H9 (cell line): ENCODE measurements around the gene CEMIP. TPM values are rescaled to one million over a fixed set of nuclear protein-coding genes. Genes with fewer than 3 reads are reported as not detected.

Experiments
- DNase-seq: peaks from one replicate; pipeline ENCODE4 v3.0.0-alpha.2; 2017
- H2AFZ ChIP-seq: one replicate; pipeline ENCODE4 v1.6.1; 2013; ENCODE audit warnings: mild to moderate bottlenecking, low read length, control low read depth, moderate library complexity
- H2AK5ac ChIP-seq: 2 replicates; pipeline ENCODE4 v1.6.1; 2013; ENCODE audit warnings: low read length, control low read depth, mixed read lengths; ENCODE audit not compliant: insufficient read length
- H2BK120ac ChIP-seq: one replicate; pipeline ENCODE4 v1.6.1; 2013; ENCODE audit warnings: low read depth, mild to moderate bottlenecking, low read length, control low read depth, inconsistent platforms; ENCODE audit not compliant: poor library complexity, severe bottlenecking
- H2BK12ac ChIP-seq: 2 replicates; pipeline ENCODE4 v1.6.1; 2013; ENCODE audit warnings: low read length, control low read depth, mixed read lengths, low read depth; ENCODE audit not compliant: insufficient read length
- H2BK15ac ChIP-seq: 2 replicates; pipeline ENCODE4 v1.6.1; 2013; ENCODE audit warnings: low read depth, low read length, control low read depth
- H2BK20ac ChIP-seq: one replicate; pipeline ENCODE4 v1.6.1; 2013; ENCODE audit warnings: low read depth, mild to moderate bottlenecking, low read length, control low read depth, inconsistent platforms; ENCODE audit not compliant: poor library complexity, severe bottlenecking
- H2BK5ac ChIP-seq: 2 replicates; pipeline ENCODE4 v1.6.1; 2013; ENCODE audit warnings: low read length, control low read depth, mixed read lengths; ENCODE audit not compliant: insufficient read length
- H3K14ac ChIP-seq: 2 replicates; pipeline ENCODE4 v1.6.1; 2013; ENCODE audit warnings: low read length, control low read depth; ENCODE audit not compliant: insufficient read depth
- H3K18ac ChIP-seq: 2 replicates; pipeline ENCODE4 v1.6.1; 2013; ENCODE audit warnings: low read depth, mild to moderate bottlenecking, mixed read lengths, low read length, control low read depth; ENCODE audit not compliant: insufficient read length
- H3K23ac ChIP-seq: 2 replicates; pipeline ENCODE4 v1.6.1; 2013; ENCODE audit warnings: low read length, control low read depth, mixed read lengths, low read depth; ENCODE audit not compliant: insufficient read length
- H3K23me2 ChIP-seq: 2 replicates; pipeline ENCODE4 v1.6.1; 2013; ENCODE audit warnings: low read depth, mild to moderate bottlenecking, mixed read lengths, low read length, control low read depth; ENCODE audit not compliant: insufficient read length, poor library complexity, severe bottlenecking
- H3K27ac ChIP-seq: 2 replicates; pipeline ENCODE4 v1.5.1; 2013; ENCODE audit warnings: low read length, control low read depth, mixed read lengths, low read depth; ENCODE audit not compliant: insufficient read length
- H3K27me3 ChIP-seq: 2 replicates; pipeline ENCODE4 v1.6.1; 2013; ENCODE audit warnings: low read length, control low read depth, inconsistent platforms; ENCODE audit not compliant: insufficient read depth
- H3K4ac ChIP-seq: 2 replicates; pipeline ENCODE4 v1.6.1; 2013; ENCODE audit warnings: low read depth, mild to moderate bottlenecking, control low read depth, inconsistent platforms, low read length, moderate library complexity
- H3K4me1 ChIP-seq: 2 replicates; pipeline ENCODE4 v1.6.1; 2013; ENCODE audit warnings: low read length, control low read depth, inconsistent platforms; ENCODE audit not compliant: insufficient read depth
- H3K4me2 ChIP-seq: 2 replicates; pipeline ENCODE4 v1.6.1; 2013; ENCODE audit warnings: low read length, control low read depth, mixed read lengths; ENCODE audit not compliant: insufficient read length, insufficient read depth
- H3K56ac ChIP-seq: 2 replicates; pipeline ENCODE4 v1.6.1; 2013; ENCODE audit warnings: low read depth, mild to moderate bottlenecking, mixed read lengths, low read length, control low read depth; ENCODE audit not compliant: insufficient read length
- H3K79me1 ChIP-seq: 2 replicates; pipeline ENCODE4 v1.6.1; 2013; ENCODE audit warnings: low read depth, mild to moderate bottlenecking, moderate library complexity, low read length, control low read depth, inconsistent platforms; ENCODE audit not compliant: insufficient read depth, poor library complexity, severe bottlenecking
- H3K79me2 ChIP-seq: 2 replicates; pipeline ENCODE4 v1.6.1; 2013; ENCODE audit warnings: low read length, control low read depth, inconsistent platforms; ENCODE audit not compliant: insufficient read depth
- H3K9ac ChIP-seq: 2 replicates; pipeline ENCODE4 v1.6.1; 2013; ENCODE audit warnings: low read length, control low read depth, mixed read lengths; ENCODE audit not compliant: insufficient read length; ENCODE audit errors: extremely low read depth
- H3K9me3 ChIP-seq: one replicate; pipeline ENCODE4 v1.6.1; 2013; ENCODE audit warnings: low read depth, low read length, inconsistent platforms; ENCODE audit not compliant: control insufficient read depth
- H3T11ph ChIP-seq: one replicate; pipeline ENCODE4 v1.6.1; 2013; ENCODE audit warnings: mild to moderate bottlenecking, low read length, control low read depth, inconsistent platforms
- H4K20me1 ChIP-seq: one replicate; pipeline ENCODE4 v1.6.1; 2013; ENCODE audit not compliant: control insufficient read depth, insufficient read length, insufficient read depth
- H4K5ac ChIP-seq: 2 replicates; pipeline ENCODE4 v1.6.1; 2013; ENCODE audit warnings: low read depth, mild to moderate bottlenecking, mixed read lengths, low read length, control low read depth; ENCODE audit not compliant: insufficient read length
- H4K8ac ChIP-seq: replicated peaks from 2 replicates; pipeline ENCODE4 v1.6.1; 2013; ENCODE audit warnings: low read length, control low read depth, mixed read lengths, low read depth; ENCODE audit not compliant: insufficient read length
- H4K91ac ChIP-seq: 2 replicates; pipeline ENCODE4 v1.6.1; 2013; ENCODE audit warnings: low read depth, mild to moderate bottlenecking, moderate library complexity, mixed read lengths, low read length, control low read depth; ENCODE audit not compliant: insufficient read length
- H3K27ac Mint-ChIP-seq, 3 experiments: 2 replicates in 2 of 3; 3 replicates in 1 of 3; pipeline ENCODE4 v1.8.0; 2020 to 2021; ENCODE audit warnings: mixed read lengths in 3 of 3, mild to moderate bottlenecking in 1 of 3, moderate library complexity in 1 of 3
- H3K27me3 Mint-ChIP-seq: 2 replicates; pipeline ENCODE4 v1.8.0; 2021; ENCODE audit warnings: low read depth, mild to moderate bottlenecking, moderate library complexity, mixed read lengths
- H3K36me3 Mint-ChIP-seq, 3 experiments: 2 replicates in 2 of 3; 3 replicates in 1 of 3; pipeline ENCODE4 v1.8.0; 2020 to 2021; ENCODE audit warnings: low read depth in 3 of 3, mixed read lengths in 3 of 3; ENCODE audit not compliant: insufficient read depth in 1 of 3
- H3K4me1 Mint-ChIP-seq, 2 experiments: 2 replicates each; pipeline ENCODE4 v1.8.0; 2020; ENCODE audit warnings: mixed read lengths in 2 of 2
- H3K4me3 Mint-ChIP-seq, 2 experiments: 2 replicates in 1 of 2; 3 replicates in 1 of 2; pipeline ENCODE4 v1.8.0; 2020 to 2021; ENCODE audit warnings: mild to moderate bottlenecking in 2 of 2, mixed read lengths in 2 of 2, moderate library complexity in 1 of 2
- H3K9me3 Mint-ChIP-seq, 2 experiments: 2 replicates in 1 of 2; 3 replicates in 1 of 2; pipeline ENCODE4 v1.8.0; 2020; ENCODE audit warnings: mild to moderate bottlenecking in 2 of 2, mixed read lengths in 2 of 2, moderate library complexity in 1 of 2
- CTCF ChIP-seq: fragments of 200-600 bp; sonication (generic); conservative IDR thresholded peaks from 3 replicates; pipeline ENCODE4 v1.8.0; 2021; ENCODE audit warnings: antibody characterized with exemption, mild to moderate bottlenecking
- WGBS: extraction: QIAGEN DNeasy Blood & Tissue Kit; methylation state at CpG from one replicate; pipeline ENCODE4 v1.1.7; 2013; ENCODE audit warnings: missing lambda C conversion rate, low lambda C conversion rate, mixed read lengths; ENCODE audit not compliant: insufficient read length; ENCODE audit errors: extremely low coverage; 5-methylcytosine and 5-hydroxymethylcytosine counted together
- total RNA-seq: library from RNA; stranded (reverse); gene quantifications from 2 replicates; pipeline ENCODE4 v1.2.1, GENCODE V29; 2021

Gene CEMIP
- total RNA-seq, 1 experiment from 2014 or later, result 0.09 TPM

- Histone ChIP-seq H2BK5ac (no peak overlapping the region), H3K4me2 (no peak overlapping the region), H3K9me3 (no peaks in the 10 kb centered on the region), H3K79me2 (peaks cover 20% of the 10 kb centered on the region; the same call in 1 of the 2 replicates), H3K4ac (no peak overlapping the region), H3K9ac (no peak overlapping the region), H3K79me1 (peaks cover 17% of the 10 kb centered on the region), H3K23me2 (no peaks in the 10 kb centered on the region), H2AK5ac (no peak overlapping the region), H4K8ac (no peak overlapping the region), H2BK120ac (no peak overlapping the region), H3K18ac (no peak overlapping the region), H4K91ac (no peak overlapping the region), H3K23ac (no peak overlapping the region), H3K27ac (no peak overlapping the region), H3K27me3 (no peaks in the 10 kb centered on the region), H2BK20ac (no peak overlapping the region), H3K56ac (no peak overlapping the region), H3K14ac (no peak overlapping the region), H2BK12ac (no peak overlapping the region), H4K5ac (no peak overlapping the region), H3T11ph (no peak overlapping the region), H2AFZ (no peak overlapping the region), H3K4me1 (peaks cover 2% of the 10 kb centered on the region; the same call in 1 of the 2 replicates), H2BK15ac (no peak overlapping the region), H4K20me1 (no peaks in the 10 kb centered on the region)
- no peak overlapping the region for H3K4me3 Mint-ChIP-seq
- H3K36me3 Mint-ChIP-seq, result peaks cover 20 to 39% (median 39%) of the 10 kb centered on the region in 3 experiments
- no CpG with 5 or more reads among the region's 2 CpGs for WGBS
- H3K27ac Mint-ChIP-seq, result peak overlapping the region in 1 of 3 experiments; percentile 18; a peak in 1 of 7 replicates
- H3K9me3 Mint-ChIP-seq, result no peaks in the 10 kb centered on the region
- no peak for DNase-seq
- peak; percentile 50; the same call in 2 of the 3 replicates for TF ChIP-seq CTCF
- H3K27me3 Mint-ChIP-seq, result no peaks in the 10 kb centered on the region
- peaks cover 29 to 30% of the 10 kb centered on the region in 2 experiments for H3K4me1 Mint-ChIP-seq
Measured at GRCh38 chr15:80982205-80982604, 203.0 kb downstream of the CEMIP start.
